HepG2 (cell line): Measurements from ENCODE around the gene HAGH. TPM values are rescaled to one million over a fixed set of nuclear protein-coding genes. Genes with fewer than 3 reads are reported as not detected.
A peak's percentile ranks its signal among the peaks of the same experiment; 100 is the strongest.

Experiments used
- EED ChIP-seq: sonication (generic); formaldehyde crosslinking; IDR thresholded peaks from 2 replicates; pipeline ENCODE4 v1.5.0; 2020; ENCODE audit warnings: mild to moderate bottlenecking, missing genetic modification reagents
- FIP1L1 ChIP-seq: fragments of 200-400 bp; formaldehyde crosslinking; IDR thresholded peaks from 2 replicates; pipeline ENCODE4 v1.6.1; 2018; ENCODE audit warnings: low read depth, mild to moderate bottlenecking, low read length, moderate library complexity, borderline replicate concordance; ENCODE audit not compliant: insufficient read depth
- FOXK2 ChIP-seq: fragments of 450-650 bp; IDR thresholded peaks from 2 replicates; pipeline ENCODE4 v1.6.1; 2016
- GABPB1 ChIP-seq: IDR thresholded peaks from 2 replicates; pipeline ENCODE4 v1.6.1; 2016; ENCODE audit warnings: mild to moderate bottlenecking, missing genetic modification reagents, moderate library complexity, missing compliant biosample characterization
- NAIF1 ChIP-seq: sonication (generic); formaldehyde crosslinking; IDR thresholded peaks from 2 replicates; pipeline ENCODE4 v1.5.0; 2020; ENCODE audit warnings: mild to moderate bottlenecking, missing genetic modification reagents, borderline replicate concordance
- TRIM24 ChIP-seq: sonication (generic); formaldehyde crosslinking; IDR thresholded peaks from 2 replicates; pipeline ENCODE4 v1.8.0; 2022; ENCODE audit warnings: mild to moderate bottlenecking, missing genetic modification reagents
- ZBTB38 ChIP-seq: sonication (generic); formaldehyde crosslinking; IDR thresholded peaks from 2 replicates; pipeline ENCODE4 v1.5.1; 2020; ENCODE audit warnings: mild to moderate bottlenecking, missing genetic modification reagents
- ZNF331 ChIP-seq: sonication (generic); formaldehyde crosslinking; IDR thresholded peaks from 2 replicates; pipeline ENCODE4 v1.4.0; 2020; ENCODE audit warnings: missing genetic modification reagents
- ZNF589 ChIP-seq: sonication (generic); formaldehyde crosslinking; conservative IDR thresholded peaks from 2 replicates; pipeline ENCODE4 v1.8.0; 2022; ENCODE audit warnings: mild to moderate bottlenecking, moderate library complexity, missing genetic modification reagents
- ZSCAN29 ChIP-seq: sonication (generic); formaldehyde crosslinking; conservative IDR thresholded peaks from 2 replicates; pipeline ENCODE4 v1.4.0; 2020; ENCODE audit warnings: mild to moderate bottlenecking, missing genetic modification reagents
- polyA plus RNA-seq, 8 experiments: library from polyadenylated mRNA; depleted of rRNA in 3 of 8; stranded (reverse) in 7 of 8; unstranded in 1 of 8; fragments of >200 nt; fragmentation: Illumina TruSeq in 4 of 8; extraction: Trizol in 4 of 8; gene quantifications; 2 replicates each; pipeline versions ENCODE4 v1.2.1 to v1.2.3, GENCODE V29; 2011 to 2016; ENCODE audit warnings: low read depth in 4 of 8, missing spikeins in 1 of 8, mixed read lengths in 1 of 8; ENCODE audit not compliant: insufficient read depth in 1 of 8
- total RNA-seq, 5 experiments: library from RNA; depleted of rRNA; stranded (reverse); fragments of >200 nt; fragmentation: Illumina TruSeq; extraction: Trizol; gene quantifications; 2 replicates each; pipeline ENCODE4 v1.2.3, GENCODE V29; 2016; ENCODE audit warnings: low read depth in 1 of 5
- TF ChIP-seq, protein P1 (sequence below): IDR thresholded peaks from 2 replicates; pipeline ENCODE4 v1.6.1; 2016; ENCODE audit warnings: mild to moderate bottlenecking, missing biosample characterization, missing genetic modification reagents
- TF ChIP-seq, protein P2 (sequence below): sonication (generic); formaldehyde crosslinking; IDR thresholded peaks from 2 replicates; pipeline ENCODE4 v1.5.0; 2020; ENCODE audit warnings: mild to moderate bottlenecking, missing genetic modification reagents, borderline replicate concordance
- TF ChIP-seq, protein P3 (sequence below): IDR thresholded peaks from 2 replicates; pipeline ENCODE4 v1.6.1; 2016; ENCODE audit warnings: low read depth, control low read depth
- TF ChIP-seq, protein P4 (sequence below): sonication (generic); formaldehyde crosslinking; conservative IDR thresholded peaks from 2 replicates; pipeline ENCODE4 v1.8.0; 2022; ENCODE audit warnings: mild to moderate bottlenecking, moderate library complexity, missing genetic modification reagents
- TF ChIP-seq, protein P5 (sequence below): sonication (generic); formaldehyde crosslinking; IDR thresholded peaks from 2 replicates; pipeline ENCODE4 v1.9.0; 2021; ENCODE audit warnings: mild to moderate bottlenecking, missing genetic modification reagents

The HAGH gene
- total and polyA plus RNA-seq, 2 of the 13 experiments (the other 11 are each of a cell fraction or from before 2014, with no cell fraction given): 70.4 to 95.4 TPM

DNA sequence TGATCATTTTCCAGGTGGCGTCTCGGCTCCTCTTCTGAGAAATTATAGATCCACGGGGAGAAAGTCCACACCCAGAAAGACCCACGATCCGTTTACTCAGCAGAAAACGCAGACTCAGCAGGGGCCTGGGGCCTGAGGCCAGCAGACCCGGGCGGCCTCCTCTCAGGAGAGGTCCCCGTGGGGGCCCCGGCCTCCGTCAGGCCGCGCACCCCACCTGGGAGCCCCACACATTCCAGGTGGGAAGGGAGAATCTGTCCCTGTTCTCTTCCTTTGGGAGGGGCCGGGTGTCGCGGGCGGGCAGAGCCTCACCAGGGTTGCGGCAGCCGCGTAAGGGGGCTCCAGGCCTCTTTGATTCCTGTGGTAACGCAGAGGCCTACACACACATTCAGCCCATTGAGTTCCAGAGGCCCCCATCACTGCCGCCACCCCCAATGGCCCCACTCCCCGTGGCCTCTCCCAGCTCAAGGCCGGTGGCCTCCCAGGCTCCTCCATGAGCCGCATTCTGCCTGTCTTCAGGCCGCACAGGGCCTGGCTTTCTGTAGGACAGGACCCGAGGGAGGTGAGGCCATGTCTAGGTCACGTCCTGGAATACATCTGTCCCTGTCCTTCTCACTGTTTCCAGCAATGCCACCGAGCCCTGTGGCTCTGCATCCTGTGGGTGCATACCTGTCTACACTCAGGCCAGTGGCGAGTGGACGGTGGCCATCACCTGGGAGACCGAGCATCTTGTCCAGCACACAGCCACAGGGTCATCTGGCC lies 31.5 kb downstream of the HAGH start (continued):
- TF ChIP-seq NAIF1 (no peak), FIP1L1 (no peak), TRIM24 (CRISPR knock-in tag) (no peak), ZSCAN29 (CRISPR knock-in tag) (no peak), GABPB1 (CRISPR knock-in tag) (no peak), FOXK2 (no peak), ZNF331 (CRISPR knock-in tag) (no peak), EED (0 out of 2 replicates have a peak, but pooled peaks have one; percentile 17), ZBTB38 (CRISPR knock-in tag) (0 out of 2 replicates have a peak, but pooled peaks have one; percentile 39), ZNF589 (CRISPR knock-in tag) (no peak)
- TF ChIP-seq, protein P1, sequence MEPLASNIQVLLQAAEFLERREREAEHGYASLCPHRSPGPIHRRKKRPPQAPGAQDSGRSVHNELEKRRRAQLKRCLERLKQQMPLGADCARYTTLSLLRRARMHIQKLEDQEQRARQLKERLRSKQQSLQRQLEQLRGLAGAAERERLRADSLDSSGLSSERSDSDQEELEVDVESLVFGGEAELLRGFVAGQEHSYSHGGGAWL (CRISPR knock-in tag): no peak
- TF ChIP-seq, protein P2, sequence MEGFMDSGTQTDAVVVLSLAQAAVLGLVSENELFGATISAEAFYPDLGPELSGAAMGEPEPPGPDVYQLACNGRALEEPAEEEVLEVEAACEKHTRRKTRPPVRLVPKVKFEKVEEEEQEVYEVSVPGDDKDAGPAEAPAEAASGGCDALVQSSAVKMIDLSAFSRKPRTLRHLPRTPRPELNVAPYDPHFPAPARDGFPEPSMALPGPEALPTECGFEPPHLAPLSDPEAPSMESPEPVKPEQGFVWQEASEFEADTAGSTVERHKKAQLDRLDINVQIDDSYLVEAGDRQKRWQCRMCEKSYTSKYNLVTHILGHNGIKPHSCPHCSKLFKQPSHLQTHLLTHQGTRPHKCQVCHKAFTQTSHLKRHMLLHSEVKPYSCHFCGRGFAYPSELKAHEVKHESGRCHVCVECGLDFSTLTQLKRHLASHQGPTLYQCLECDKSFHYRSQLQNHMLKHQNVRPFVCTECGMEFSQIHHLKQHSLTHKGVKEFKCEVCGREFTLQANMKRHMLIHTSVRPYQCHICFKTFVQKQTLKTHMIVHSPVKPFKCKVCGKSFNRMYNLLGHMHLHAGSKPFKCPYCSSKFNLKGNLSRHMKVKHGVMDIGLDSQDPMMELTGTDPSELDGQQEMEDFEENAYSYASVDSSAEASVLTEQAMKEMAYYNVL: no peak
- TF ChIP-seq, protein P3, sequence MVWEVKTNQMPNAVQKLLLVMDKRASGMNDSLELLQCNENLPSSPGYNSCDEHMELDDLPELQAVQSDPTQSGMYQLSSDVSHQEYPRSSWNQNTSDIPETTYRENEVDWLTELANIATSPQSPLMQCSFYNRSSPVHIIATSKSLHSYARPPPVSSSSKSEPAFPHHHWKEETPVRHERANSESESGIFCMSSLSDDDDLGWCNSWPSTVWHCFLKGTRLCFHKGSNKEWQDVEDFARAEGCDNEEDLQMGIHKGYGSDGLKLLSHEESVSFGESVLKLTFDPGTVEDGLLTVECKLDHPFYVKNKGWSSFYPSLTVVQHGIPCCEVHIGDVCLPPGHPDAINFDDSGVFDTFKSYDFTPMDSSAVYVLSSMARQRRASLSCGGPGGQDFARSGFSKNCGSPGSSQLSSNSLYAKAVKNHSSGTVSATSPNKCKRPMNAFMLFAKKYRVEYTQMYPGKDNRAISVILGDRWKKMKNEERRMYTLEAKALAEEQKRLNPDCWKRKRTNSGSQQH (CRISPR knock-in tag): no peak
- TF ChIP-seq, protein P4, sequence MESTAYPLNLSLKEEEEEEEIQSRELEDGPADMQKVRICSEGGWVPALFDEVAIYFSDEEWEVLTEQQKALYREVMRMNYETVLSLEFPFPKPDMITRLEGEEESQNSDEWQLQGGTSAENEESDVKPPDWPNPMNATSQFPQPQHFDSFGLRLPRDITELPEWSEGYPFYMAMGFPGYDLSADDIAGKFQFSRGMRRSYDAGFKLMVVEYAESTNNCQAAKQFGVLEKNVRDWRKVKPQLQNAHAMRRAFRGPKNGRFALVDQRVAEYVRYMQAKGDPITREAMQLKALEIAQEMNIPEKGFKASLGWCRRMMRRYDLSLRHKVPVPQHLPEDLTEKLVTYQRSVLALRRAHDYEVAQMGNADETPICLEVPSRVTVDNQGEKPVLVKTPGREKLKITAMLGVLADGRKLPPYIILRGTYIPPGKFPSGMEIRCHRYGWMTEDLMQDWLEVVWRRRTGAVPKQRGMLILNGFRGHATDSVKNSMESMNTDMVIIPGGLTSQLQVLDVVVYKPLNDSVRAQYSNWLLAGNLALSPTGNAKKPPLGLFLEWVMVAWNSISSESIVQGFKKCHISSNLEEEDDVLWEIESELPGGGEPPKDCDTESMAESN (CRISPR knock-in tag): no peak
- TF ChIP-seq, protein P5, sequence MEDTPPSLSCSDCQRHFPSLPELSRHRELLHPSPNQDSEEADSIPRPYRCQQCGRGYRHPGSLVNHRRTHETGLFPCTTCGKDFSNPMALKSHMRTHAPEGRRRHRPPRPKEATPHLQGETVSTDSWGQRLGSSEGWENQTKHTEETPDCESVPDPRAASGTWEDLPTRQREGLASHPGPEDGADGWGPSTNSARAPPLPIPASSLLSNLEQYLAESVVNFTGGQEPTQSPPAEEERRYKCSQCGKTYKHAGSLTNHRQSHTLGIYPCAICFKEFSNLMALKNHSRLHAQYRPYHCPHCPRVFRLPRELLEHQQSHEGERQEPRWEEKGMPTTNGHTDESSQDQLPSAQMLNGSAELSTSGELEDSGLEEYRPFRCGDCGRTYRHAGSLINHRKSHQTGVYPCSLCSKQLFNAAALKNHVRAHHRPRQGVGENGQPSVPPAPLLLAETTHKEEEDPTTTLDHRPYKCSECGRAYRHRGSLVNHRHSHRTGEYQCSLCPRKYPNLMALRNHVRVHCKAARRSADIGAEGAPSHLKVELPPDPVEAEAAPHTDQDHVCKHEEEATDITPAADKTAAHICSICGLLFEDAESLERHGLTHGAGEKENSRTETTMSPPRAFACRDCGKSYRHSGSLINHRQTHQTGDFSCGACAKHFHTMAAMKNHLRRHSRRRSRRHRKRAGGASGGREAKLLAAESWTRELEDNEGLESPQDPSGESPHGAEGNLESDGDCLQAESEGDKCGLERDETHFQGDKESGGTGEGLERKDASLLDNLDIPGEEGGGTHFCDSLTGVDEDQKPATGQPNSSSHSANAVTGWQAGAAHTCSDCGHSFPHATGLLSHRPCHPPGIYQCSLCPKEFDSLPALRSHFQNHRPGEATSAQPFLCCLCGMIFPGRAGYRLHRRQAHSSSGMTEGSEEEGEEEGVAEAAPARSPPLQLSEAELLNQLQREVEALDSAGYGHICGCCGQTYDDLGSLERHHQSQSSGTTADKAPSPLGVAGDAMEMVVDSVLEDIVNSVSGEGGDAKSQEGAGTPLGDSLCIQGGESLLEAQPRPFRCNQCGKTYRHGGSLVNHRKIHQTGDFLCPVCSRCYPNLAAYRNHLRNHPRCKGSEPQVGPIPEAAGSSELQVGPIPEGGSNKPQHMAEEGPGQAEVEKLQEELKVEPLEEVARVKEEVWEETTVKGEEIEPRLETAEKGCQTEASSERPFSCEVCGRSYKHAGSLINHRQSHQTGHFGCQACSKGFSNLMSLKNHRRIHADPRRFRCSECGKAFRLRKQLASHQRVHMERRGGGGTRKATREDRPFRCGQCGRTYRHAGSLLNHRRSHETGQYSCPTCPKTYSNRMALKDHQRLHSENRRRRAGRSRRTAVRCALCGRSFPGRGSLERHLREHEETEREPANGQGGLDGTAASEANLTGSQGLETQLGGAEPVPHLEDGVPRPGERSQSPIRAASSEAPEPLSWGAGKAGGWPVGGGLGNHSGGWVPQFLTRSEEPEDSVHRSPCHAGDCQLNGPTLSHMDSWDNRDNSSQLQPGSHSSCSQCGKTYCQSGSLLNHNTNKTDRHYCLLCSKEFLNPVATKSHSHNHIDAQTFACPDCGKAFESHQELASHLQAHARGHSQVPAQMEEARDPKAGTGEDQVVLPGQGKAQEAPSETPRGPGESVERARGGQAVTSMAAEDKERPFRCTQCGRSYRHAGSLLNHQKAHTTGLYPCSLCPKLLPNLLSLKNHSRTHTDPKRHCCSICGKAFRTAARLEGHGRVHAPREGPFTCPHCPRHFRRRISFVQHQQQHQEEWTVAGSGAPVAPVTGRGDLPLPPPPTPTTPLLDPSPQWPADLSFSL (CRISPR knock-in tag): no peak
